ENCODE results near the gene PAM. TPM values are rescaled to one million over a fixed set of nuclear protein-coding genes. Genes with fewer than 3 reads are reported as not detected.

PAM gene
- total and polyA plus RNA-seq, 2 donors (not counting 3 experiments of a cell fraction or from before 2014, with no cell fraction given) = 118 to 176 TPM

DNA sequence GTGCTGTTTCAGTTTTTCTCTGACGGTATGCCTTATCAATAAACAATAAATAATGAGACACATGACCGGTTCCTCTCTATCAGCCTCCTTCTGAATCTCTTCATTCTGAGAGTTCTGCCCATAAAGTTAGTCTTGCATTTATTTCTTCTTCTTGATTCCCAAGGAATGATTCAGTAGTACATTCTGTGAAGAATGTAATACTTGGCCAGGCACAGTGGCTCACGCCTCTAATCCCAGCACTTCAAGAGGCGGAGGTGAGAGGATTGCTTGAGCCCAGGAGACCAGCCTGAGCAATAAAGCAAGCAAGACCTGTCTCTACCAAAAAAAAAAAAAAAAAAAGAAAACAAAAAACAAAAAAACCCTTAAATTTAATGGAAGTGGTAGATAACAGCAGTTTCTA, 53.9 kb downstream of the PAM start:
- no TSS peak for BruUV-seq (replicated peaks)
- dilution Hi-C loops (cut with MboI; ENCODE audit: extremely low pct_ligation_motif_present, low sequenced_read_pairs) (no loop called here), intact Hi-C loops (cut with micrococcal nuclease) (no loop called here)
- POLR2A ChIA-PET = no interaction called here
- no peaks in the 10 kb centered on the region for H3K79me2 ChIP-seq (ENCODE audit: control insufficient read depth, insufficient read depth, low read length)
- TF ChIP-seq, protein P1, sequence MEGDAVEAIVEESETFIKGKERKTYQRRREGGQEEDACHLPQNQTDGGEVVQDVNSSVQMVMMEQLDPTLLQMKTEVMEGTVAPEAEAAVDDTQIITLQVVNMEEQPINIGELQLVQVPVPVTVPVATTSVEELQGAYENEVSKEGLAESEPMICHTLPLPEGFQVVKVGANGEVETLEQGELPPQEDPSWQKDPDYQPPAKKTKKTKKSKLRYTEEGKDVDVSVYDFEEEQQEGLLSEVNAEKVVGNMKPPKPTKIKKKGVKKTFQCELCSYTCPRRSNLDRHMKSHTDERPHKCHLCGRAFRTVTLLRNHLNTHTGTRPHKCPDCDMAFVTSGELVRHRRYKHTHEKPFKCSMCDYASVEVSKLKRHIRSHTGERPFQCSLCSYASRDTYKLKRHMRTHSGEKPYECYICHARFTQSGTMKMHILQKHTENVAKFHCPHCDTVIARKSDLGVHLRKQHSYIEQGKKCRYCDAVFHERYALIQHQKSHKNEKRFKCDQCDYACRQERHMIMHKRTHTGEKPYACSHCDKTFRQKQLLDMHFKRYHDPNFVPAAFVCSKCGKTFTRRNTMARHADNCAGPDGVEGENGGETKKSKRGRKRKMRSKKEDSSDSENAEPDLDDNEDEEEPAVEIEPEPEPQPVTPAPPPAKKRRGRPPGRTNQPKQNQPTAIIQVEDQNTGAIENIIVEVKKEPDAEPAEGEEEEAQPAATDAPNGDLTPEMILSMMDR (IDR thresholded peaks at IDR 0.05; ENCODE audit: extremely low read depth in 1 of 2, insufficient read depth in 1 of 2, low read depth in 1 of 2, low read length in 2 of 2) = no peak
- no peak for TF ChIP-seq POLR2A (IDR thresholded peaks at IDR 0.05; ENCODE audit: low read depth, low read length)
- TF ChIP-seq FOS (IDR thresholded peaks at IDR 0.05; ENCODE audit: borderline replicate concordance, insufficient read depth, low read length) = no peak
- TF ChIP-seq MYC (IDR thresholded peaks at IDR 0.05; ENCODE audit: low read depth, low read length) = no peak
- TF ChIP-seq POLR2AphosphoS5 (IDR thresholded peaks at IDR 0.05; ENCODE audit: insufficient read depth, low read depth, low read length) = no peak
- TF ChIP-seq JUN (IDR thresholded peaks at IDR 0.05; ENCODE audit: borderline replicate concordance, insufficient read depth, insufficient read length, low read depth) = no peak
- TF ChIP-seq GATA2 (IDR thresholded peaks at IDR 0.05; ENCODE audit: insufficient read depth, insufficient read length, low read depth, low read length) = no peak
- no peak for TF ChIP-seq EZH2 (IDR thresholded peaks at IDR 0.05; ENCODE audit: borderline replicate concordance, low read depth, low read length, severe bottlenecking)
- TF ChIP-seq, protein P2, sequence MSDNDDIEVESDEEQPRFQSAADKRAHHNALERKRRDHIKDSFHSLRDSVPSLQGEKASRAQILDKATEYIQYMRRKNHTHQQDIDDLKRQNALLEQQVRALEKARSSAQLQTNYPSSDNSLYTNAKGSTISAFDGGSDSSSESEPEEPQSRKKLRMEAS (IDR thresholded peaks at IDR 0.05; ENCODE audit: insufficient read depth, insufficient read length) = no peak
- H3K27ac ChIP-seq (ENCODE audit: insufficient read depth, low read depth, low read length) = no peak overlapping the region
- H3K4me1 ChIP-seq (ENCODE audit: control insufficient read depth, extremely low read depth, insufficient read depth, low read length) = peaks cover 18% of the 10 kb centered on the region
- H3K36me3 ChIP-seq (ENCODE audit: control insufficient read depth in 2 of 2, extremely low read depth in 1 of 2, insufficient read depth in 2 of 2, low read length in 2 of 2) = no peaks in the 10 kb centered on the region
- H3K9ac ChIP-seq (replicated peaks; ENCODE audit: extremely low read depth, insufficient read depth, low read length) = no peak overlapping the region
- no peak overlapping the region for H2AFZ ChIP-seq (ENCODE audit: low read depth, low read length)
- no peak for DNase-seq (ENCODE audit: low read depth, low spot score)
- peaks cover 2% of the 10 kb centered on the region for H3K9me1 ChIP-seq (replicated peaks; ENCODE audit: control insufficient read depth, extremely low read depth, insufficient read depth, low read length)
- no peaks in the 10 kb centered on the region for H3K27me3 ChIP-seq (ENCODE audit: control insufficient read depth in 2 of 2, insufficient read depth in 2 of 2, low read length in 2 of 2)
- no peaks in the 10 kb centered on the region for H3K9me3 ChIP-seq (replicated peaks; ENCODE audit: control insufficient read depth, insufficient read depth, low read length)
- CTCF ChIA-PET = no interaction called here
- no peaks in the 10 kb centered on the region for H4K20me1 ChIP-seq (replicated peaks; ENCODE audit: control insufficient read depth, extremely low read depth, insufficient read depth, low read length)
- H3K4me2 ChIP-seq (ENCODE audit: insufficient read depth, low read length) = no peak overlapping the region
- FAIRE-seq = no peak
- no peak overlapping the region for H3K4me3 ChIP-seq (replicated peaks in 1 of 3; ENCODE audit: insufficient read depth in 1 of 3, low read depth in 1 of 3, low read length in 3 of 3)
